ENCODE results near the gene PSMD1.

DNA sequence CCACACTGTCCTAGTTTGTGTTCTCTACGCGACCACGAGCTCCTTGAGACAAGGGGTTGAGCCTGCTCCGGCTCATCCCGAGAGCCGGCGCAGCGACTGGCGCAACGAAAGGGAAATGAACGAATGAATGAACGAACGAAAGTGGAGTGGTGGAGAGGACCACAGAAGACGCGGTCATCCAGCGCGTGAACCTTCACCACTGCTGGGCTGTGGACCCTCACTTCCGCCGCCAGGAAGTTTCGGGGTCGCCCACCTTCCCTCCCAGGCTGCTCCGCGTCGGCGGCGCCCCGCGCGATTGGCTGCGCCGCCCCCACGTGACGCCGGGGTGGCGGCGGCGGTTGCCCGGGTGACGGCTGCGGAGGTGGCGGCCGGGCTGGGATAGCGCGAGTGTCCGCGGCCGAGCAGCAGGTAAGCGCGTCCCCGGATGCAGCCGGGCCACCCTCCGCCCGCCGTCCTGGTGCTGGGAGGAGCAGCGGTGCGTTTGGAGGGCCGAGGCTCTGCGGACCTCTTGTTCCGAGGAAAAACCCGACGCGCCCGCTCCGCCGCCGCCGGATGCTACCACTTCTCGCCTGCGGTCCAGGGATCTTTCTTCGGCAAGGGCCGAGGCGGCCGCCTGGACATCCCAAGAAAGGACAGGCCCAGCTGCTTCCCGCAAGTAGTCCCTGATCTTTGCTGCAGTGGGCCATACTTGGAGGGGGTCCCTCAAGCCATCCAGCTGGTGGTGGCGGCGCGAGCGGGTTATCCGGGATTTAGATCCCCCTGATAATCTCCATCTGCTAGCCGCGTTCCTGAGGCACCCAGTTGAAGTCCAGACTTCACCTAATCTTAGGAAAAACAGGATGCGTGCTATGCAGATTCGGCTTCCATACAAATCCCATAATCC lies 141.9 kb downstream of the PSMD1 start, which contains the start of gene ARMC9:
- TF ChIP-seq, protein P1, sequence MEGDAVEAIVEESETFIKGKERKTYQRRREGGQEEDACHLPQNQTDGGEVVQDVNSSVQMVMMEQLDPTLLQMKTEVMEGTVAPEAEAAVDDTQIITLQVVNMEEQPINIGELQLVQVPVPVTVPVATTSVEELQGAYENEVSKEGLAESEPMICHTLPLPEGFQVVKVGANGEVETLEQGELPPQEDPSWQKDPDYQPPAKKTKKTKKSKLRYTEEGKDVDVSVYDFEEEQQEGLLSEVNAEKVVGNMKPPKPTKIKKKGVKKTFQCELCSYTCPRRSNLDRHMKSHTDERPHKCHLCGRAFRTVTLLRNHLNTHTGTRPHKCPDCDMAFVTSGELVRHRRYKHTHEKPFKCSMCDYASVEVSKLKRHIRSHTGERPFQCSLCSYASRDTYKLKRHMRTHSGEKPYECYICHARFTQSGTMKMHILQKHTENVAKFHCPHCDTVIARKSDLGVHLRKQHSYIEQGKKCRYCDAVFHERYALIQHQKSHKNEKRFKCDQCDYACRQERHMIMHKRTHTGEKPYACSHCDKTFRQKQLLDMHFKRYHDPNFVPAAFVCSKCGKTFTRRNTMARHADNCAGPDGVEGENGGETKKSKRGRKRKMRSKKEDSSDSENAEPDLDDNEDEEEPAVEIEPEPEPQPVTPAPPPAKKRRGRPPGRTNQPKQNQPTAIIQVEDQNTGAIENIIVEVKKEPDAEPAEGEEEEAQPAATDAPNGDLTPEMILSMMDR (tag by site-specific recombination; IDR thresholded peaks at IDR 0.05), result no peak
- TF ChIP-seq ZNF248 (tag by site-specific recombination; IDR thresholded peaks at IDR 0.05) (no peak), ZNF121 (tag by site-specific recombination; IDR thresholded peaks at IDR 0.05) (no peak)
